ENCODE data around the gene ATF3.

Gene ATF3, protein sequence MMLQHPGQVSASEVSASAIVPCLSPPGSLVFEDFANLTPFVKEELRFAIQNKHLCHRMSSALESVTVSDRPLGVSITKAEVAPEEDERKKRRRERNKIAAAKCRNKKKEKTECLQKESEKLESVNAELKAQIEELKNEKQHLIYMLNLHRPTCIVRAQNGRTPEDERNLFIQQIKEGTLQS

GRCh38 chr1:212608392-212608958, at the start of gene ATF3:
ATF3 (plus strand) TSS chr1:212608761; CDS start chr1:212615022, 6,261 bp downstream.
- DNase-seq = peak; percentile 99

- DNase-seq = no peak
These were observed 48.6 kb upstream of the ATF3 start for GRCh38 chr1:212559929-212560328.

- DNase-seq = no peak
These were observed 47.6 kb upstream of the ATF3 start for GRCh38 chr1:212560933-212561460.

DNA sequence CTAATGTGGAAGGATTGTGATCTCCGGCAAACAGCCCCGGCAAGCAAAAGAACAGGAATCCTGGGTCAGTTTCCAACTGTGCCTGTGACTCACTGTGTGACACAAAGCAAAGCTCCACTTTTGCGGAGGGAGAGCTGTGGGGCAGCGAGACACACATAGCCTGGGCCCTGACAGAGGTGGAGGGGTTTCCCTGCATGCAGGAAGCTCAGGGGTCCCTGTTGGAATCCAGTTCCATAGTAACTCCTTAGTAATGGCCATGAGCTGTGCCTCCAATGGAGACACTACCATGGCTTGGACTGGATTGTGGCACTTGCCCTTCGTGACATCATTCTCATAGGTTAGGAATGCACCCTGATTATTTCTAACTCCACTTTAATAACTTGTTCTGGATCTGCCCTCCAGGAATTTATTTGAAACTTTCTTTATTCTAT, 47.0 kb upstream of the ATF3 start:
- peak; percentile 27 for DNase-seq

GRCh38 chr1:212562771-212563170, 45.8 kb upstream of the ATF3 start:
- no peak for DNase-seq

GRCh38 chr1:212565079-212565478, 43.5 kb upstream of the ATF3 start:
- no peak for DNase-seq

GRCh38 chr1:212565571-212566305, 42.8 kb upstream of the ATF3 start:
- DNase-seq = no peak

GRCh38 chr1:212566522-212567479, 41.8 kb upstream of the ATF3 start:
- peak; percentile 87 for DNase-seq

- DNase-seq = no peak
These were observed 40.9 kb upstream of the ATF3 start for GRCh38 chr1:212567638-212568037.

DNA sequence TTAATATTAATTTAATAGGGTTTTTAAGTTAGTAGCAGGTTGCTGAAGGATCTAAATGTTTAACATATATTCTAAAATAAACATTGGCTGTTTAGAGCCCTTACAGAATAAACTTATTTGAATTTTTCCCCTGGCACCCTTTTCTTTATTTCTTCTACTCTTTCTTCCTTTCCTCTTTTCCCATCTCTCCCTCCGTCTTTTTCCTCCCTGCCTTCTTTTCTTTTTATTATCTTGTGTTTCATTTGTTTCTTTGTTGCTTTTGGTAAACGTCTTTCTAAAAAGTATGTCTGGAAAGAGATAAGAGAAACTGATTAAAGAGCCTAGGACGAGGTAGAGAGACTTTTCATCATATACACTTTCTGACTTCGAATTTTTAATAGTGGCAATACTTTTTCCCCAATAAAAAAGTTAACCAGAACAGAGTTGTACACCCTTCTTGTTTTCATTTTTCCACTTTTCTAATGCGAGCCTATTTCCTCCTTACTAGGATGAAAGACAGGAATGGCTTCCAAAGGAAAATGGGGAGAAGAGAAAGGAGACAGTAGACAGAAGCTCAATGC, 39.5 kb upstream of the ATF3 start:
- no peak for DNase-seq

DNA sequence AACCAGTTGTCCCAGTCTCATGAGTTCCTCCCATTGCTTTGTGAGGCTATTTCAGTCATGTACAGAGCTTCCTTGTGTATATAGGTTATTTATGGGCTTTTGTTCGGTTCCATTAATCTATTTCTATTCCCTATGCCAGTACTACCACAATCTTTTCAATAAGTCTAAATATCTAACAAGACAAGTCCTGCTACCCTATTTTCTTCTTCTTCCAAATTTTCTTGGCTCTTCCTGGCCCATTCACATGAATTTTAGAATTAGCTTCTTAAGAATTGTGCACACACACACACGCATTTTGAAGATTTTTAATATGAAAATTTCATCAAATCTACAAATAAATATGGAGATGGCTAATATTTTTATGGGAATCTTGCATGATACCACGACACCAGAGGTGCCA, 33.8 kb upstream of the ATF3 start:
- DNase-seq = no peak

DNA sequence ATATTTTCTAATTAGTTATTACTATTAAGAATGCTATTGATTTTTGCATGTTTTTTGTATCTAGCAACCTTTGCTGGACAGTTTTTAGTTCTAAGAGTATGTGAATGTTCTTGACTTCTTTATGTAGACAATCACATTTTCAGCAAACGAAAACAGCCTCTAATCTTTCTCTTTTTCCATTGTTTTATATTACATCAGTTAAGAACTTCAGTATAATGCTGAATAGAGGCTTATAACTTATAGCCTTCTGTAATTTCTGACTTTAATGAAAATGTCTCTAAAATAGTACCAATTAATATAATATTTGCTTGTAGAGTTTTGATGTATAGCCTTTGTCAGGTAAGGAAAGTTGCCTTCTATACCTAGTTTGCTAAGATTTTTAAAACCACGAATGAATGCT, 33.2 kb upstream of the ATF3 start:
- no peak for DNase-seq

- DNase-seq = no peak
These were observed 30.5 kb upstream of the ATF3 start for GRCh38 chr1:212578041-212578440.

- no peak for DNase-seq
These were observed 27.5 kb upstream of the ATF3 start for GRCh38 chr1:212581034-212581433.

GRCh38 chr1:212582291-212582690, 26.3 kb upstream of the ATF3 start:
- DNase-seq = no peak

GRCh38 chr1:212582808-212583615, 25.5 kb upstream of the ATF3 start:
- DNase-seq = no peak

DNA sequence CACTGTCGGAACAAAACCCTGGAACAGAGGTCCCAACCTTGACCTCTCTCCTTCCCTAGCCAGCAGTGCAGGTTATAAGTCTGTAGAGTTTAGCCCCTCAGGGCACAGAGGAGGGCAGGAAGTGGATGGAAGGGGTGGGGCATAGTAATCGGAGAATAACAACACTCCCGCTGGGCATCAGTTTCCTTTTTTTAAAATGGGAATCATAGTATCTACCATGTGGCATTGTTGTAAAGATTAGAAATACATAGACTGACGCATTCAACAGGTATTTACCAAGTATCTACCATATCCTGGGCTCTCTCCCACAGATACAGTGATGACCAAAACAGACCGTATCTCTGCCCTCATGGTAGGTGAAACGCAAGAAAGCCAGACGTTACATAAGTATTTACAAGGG, 24.9 kb upstream of the ATF3 start:
- no peak for DNase-seq

GRCh38 chr1:212584092-212584886, 24.3 kb upstream of the ATF3 start:
- no peak for DNase-seq

GRCh38 chr1:212585210-212585609, 23.4 kb upstream of the ATF3 start:
- no peak for DNase-seq

DNA sequence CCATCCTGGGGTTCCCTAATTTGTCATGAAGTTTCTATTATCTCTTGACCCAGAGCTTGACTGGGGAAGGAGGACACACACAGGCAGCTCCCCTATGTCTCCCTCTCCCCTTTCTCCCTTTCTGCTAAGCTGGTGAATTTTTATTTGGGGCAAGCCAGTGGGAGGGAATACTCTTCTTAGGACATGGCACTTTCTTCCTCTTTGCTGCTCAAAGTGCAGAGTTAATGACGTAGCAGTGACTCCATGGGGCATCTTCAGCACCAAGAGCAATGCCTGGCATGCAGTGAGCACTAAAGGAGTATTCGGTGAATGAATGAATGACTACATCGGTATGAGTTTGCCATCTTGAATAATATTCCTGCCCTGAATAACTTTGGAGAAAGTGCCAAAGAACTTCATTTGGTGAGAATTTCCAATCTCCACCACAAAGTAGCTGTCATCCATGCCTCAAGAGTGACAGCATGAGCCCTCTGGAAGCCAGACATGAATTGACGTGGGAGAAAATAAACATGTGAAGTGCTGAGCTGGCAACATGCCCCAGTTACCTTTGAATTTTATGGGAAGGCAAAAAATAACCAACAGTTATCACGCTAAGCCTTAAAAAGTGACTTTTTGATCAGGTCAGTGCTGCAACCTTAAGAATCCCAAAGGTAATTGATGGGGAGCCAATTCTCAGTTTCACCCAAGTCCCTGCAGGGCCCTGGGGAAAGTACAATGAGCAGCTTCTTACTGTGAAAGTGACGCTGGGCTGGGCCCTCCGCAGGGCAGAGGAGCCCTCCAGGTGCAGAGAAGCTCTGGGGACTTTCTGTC, 22.1 kb upstream of the ATF3 start:
- DNase-seq = no peak
